A549 (cell line): Measurements from ENCODE around the gene TGFBR3. TPM values are rescaled to one million over a fixed set of nuclear protein-coding genes. Genes with fewer than 3 reads are reported as not detected.

Experiments
- ATAC-seq, 2 experiments: fragments of 200-7000 bp in 1 of 2; fragments of >200 bp in 1 of 2; cut with Nextera tagmentation in 1 of 2; cut with Tn5 transposase in 1 of 2; 3 replicates each; pipeline versions ENCODE4 v1.8.0 to v1.9.1; 2018 to 2020; ENCODE audit warnings: mild to moderate bottlenecking in 1 of 2, moderate library complexity in 1 of 2
- CTCF ChIA-PET: fragments of 300-600 bp; sonication (Branson Sonifier 250); formaldehyde crosslinking; extraction: SDS; loops from one replicate; lab custom pipeline; 2021; ENCODE audit warnings: antibody characterized with exemption, inconsistent platforms; lab: Yijun Ruan, JAX
- POLR2A ChIA-PET: fragments of 350-600 bp; formaldehyde crosslinking; extraction: SDS; loops from one replicate; lab custom pipeline; 2021; ENCODE audit warnings: antibody characterized with exemption, inconsistent platforms; lab: Yijun Ruan, JAX
- DNase-seq, 2 experiments: peaks; one replicate each; pipeline versions ENCODE4 v3.0.0 to v3.0.0-alpha.2; 2011 to 2016; ENCODE audit warnings: low read depth in 1 of 2, low spot score in 1 of 2
- FAIRE-seq: peaks from 2 replicates; lab custom pipeline; 2011; peaks lifted over from hg19 to GRCh38; lab: Jason Lieb, UNC
- H3K27ac ChIP-seq, 2 experiments: fragments of >200 bp; sonication (Bioruptor Twin); formaldehyde crosslinking; 3 replicates each; pipeline ENCODE4 v1.5.1; 2016 to 2017
- H3K4me1 ChIP-seq: fragments of >200 bp; sonication (Bioruptor Twin); formaldehyde crosslinking; 3 replicates; pipeline ENCODE4 v1.6.1; 2016
- H3K4me2 ChIP-seq: fragments of >200 bp; sonication (Bioruptor Twin); formaldehyde crosslinking; 3 replicates; pipeline ENCODE4 v1.6.1; 2016
- H3K4me3 ChIP-seq: fragments of >200 bp; sonication (Bioruptor Twin); formaldehyde crosslinking; 3 replicates; pipeline ENCODE4 v1.5.1; 2016
- H3K9me3 ChIP-seq: fragments of >200 bp; sonication (Bioruptor Twin); formaldehyde crosslinking; 3 replicates; pipeline ENCODE4 v1.6.1; 2016
- CEBPB ChIP-seq, 2 experiments: fragments of >200 bp in 1 of 2; sonication (Bioruptor Twin) in 1 of 2; formaldehyde crosslinking in 1 of 2; IDR thresholded peaks; 2 replicates each; pipeline ENCODE4 v1.6.1; 2012 to 2016
- CTCF ChIP-seq: fragments of >200 bp; sonication (Bioruptor Twin); formaldehyde crosslinking; IDR thresholded peaks from 3 replicates; pipeline ENCODE4 v1.5.1; 2016
- EHMT2 ChIP-seq: fragments of 200-600 bp; sonication (generic); IDR thresholded peaks from 2 replicates; pipeline ENCODE4 v1.6.1; 2016; ENCODE audit warnings: antibody characterized with exemption, low read depth, mild to moderate bottlenecking, moderate library complexity
- HOXA7 ChIP-seq: fragments of 250-450 bp; sonication (Bioruptor Pico); IDR thresholded peaks from 2 replicates; pipeline ENCODE4 v1.5.0; 2020; ENCODE audit warnings: mild to moderate bottlenecking, moderate library complexity
- JUN ChIP-seq, 2 experiments: fragments of >200 bp; sonication (Bioruptor Twin); formaldehyde crosslinking; IDR thresholded peaks; 2 replicates in 1 of 2; 3 replicates in 1 of 2; pipeline ENCODE4 v1.6.1; 2016 to 2017
- JUNB ChIP-seq: fragments of >200 bp; sonication (Bioruptor Twin); formaldehyde crosslinking; IDR thresholded peaks from 2 replicates; pipeline ENCODE4 v1.6.1; 2016
- KDM1A ChIP-seq: fragments of 200-600 bp; sonication (generic); IDR thresholded peaks from 2 replicates; pipeline ENCODE4 v1.6.1; 2016; ENCODE audit warnings: low read depth, mild to moderate bottlenecking
- MAZ ChIP-seq: fragments of 150-350 bp; IDR thresholded peaks from 2 replicates; pipeline ENCODE4 v1.6.1; 2014; ENCODE audit warnings: antibody characterized with exemption, low read depth, low read length, borderline replicate concordance
- MYC ChIP-seq: IDR thresholded peaks from 2 replicates; pipeline ENCODE4 v1.6.1; 2012; ENCODE audit warnings: mild to moderate bottlenecking, inconsistent platforms, low read length, improper control_type of control experiment, borderline replicate concordance
- NR3C1 ChIP-seq: fragments of >200 bp; sonication (Bioruptor Twin); formaldehyde crosslinking; IDR thresholded peaks from 3 replicates; pipeline ENCODE4 v1.6.1; 2017
- POLR2A ChIP-seq: IDR thresholded peaks from 2 replicates; pipeline ENCODE4 v1.6.1; 2012; ENCODE audit warnings: mild to moderate bottlenecking, low read length
- POLR2AphosphoS2 ChIP-seq: conservative IDR thresholded peaks from 2 replicates; pipeline ENCODE4 v1.6.1; 2012; ENCODE audit warnings: low read length, improper control_type of control experiment, inconsistent platforms
- RAD21 ChIP-seq, 2 experiments: fragments of >200 bp in 1 of 2; sonication (Bioruptor Twin) in 1 of 2; formaldehyde crosslinking in 1 of 2; IDR thresholded peaks in 1 of 2; conservative IDR thresholded peaks in 1 of 2; 2 replicates in 1 of 2; 3 replicates in 1 of 2; pipeline ENCODE4 v1.6.1; 2012 to 2018; ENCODE audit warnings: inconsistent platforms in 1 of 2
- RARB ChIP-seq: fragments of 250-450 bp; sonication (Bioruptor Pico); IDR thresholded peaks from 2 replicates; pipeline ENCODE4 v1.8.0; 2021; ENCODE audit warnings: mild to moderate bottlenecking, moderate library complexity
- REST ChIP-seq: fragments of 200-600 bp; sonication (generic); IDR thresholded peaks from 2 replicates; pipeline ENCODE4 v1.6.1; 2016; ENCODE audit warnings: antibody characterized with exemption, mild to moderate bottlenecking, moderate library complexity
- SMC3 ChIP-seq: fragments of >200 bp; sonication (Bioruptor Twin); formaldehyde crosslinking; IDR thresholded peaks from 3 replicates; pipeline ENCODE4 v1.6.1; 2018; ENCODE audit warnings: inconsistent platforms
- SREBF2 ChIP-seq: fragments of 450-650 bp; IDR thresholded peaks from 2 replicates; pipeline ENCODE4 v1.6.1; 2014; ENCODE audit warnings: mild to moderate bottlenecking, moderate library complexity
- ZC3H11A ChIP-seq: fragments of 450-650 bp; IDR thresholded peaks from 2 replicates; pipeline ENCODE4 v1.6.1; 2014; ENCODE audit warnings: antibody characterized with exemption, mild to moderate bottlenecking
- ZFP36 ChIP-seq: fragments of 450-650 bp; IDR thresholded peaks from 2 replicates; pipeline ENCODE4 v1.6.1; 2014; ENCODE audit warnings: borderline replicate concordance; ENCODE audit not compliant: partially characterized antibody
- ZSCAN20 ChIP-seq: fragments of 250-450 bp; sonication (Bioruptor Pico); IDR thresholded peaks from 2 replicates; pipeline ENCODE4 v1.8.0; 2022; ENCODE audit warnings: mild to moderate bottlenecking, moderate library complexity
- WGBS: methylation state at CpG from one replicate; pipeline ENCODE4 v1.1.6; 2017; ENCODE audit errors: missing lambda C conversion rate; 5-methylcytosine and 5-hydroxymethylcytosine counted together
- polyA plus RNA-seq, 4 experiments: library from polyadenylated mRNA; depleted of rRNA in 3 of 4; stranded (reverse); fragments of >200 nt; fragmentation: RNase III in 1 of 4; extraction: RNeasy Plus Mini Kit Qiagen cat#74134 plus additional on column Dnase treatment in 1 of 4; gene quantifications; 2 replicates in 3 of 4; 3 replicates in 1 of 4; pipeline ENCODE4 v1.2.3, GENCODE V29; 2011 to 2017
- TF ChIP-seq, protein P1 (sequence below): fragments of 150-350 bp; IDR thresholded peaks from 2 replicates; pipeline ENCODE4 v1.6.1; 2014; ENCODE audit warnings: low read depth, mild to moderate bottlenecking, low read length

Gene TGFBR3
- polyA plus RNA-seq, 2 of the 4 experiments (the other 2 are of a cell fraction): 5.0 to 8.9 TPM

DNA sequence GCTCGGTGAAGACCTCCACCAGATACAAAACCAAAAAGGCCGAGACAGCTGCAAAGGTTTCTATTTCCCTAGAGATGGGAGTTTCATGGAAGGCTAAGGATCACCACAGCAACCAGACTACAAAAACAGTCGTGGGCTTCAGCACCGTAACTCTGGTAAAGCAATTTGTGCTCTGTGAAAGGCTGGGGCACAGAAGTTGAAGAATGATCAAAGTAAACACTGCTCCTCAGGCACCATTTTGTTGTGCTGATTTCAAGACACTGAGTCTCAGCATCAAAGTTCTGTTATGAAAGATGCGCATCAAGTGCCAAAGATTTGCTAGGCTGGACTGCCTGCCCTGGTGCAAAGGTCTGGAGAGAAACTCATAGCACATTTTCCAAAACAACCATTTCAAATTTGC is 116.2 kb downstream of the TGFBR3 start:
- POLR2A ChIA-PET: no interaction called here
- WGBS: 87% methylated on average over 5 of the region's 5 CpGs
- ATAC-seq: no peak

GRCh38 chr1:91768786-91769725 is 116.9 kb downstream of the TGFBR3 start:
- Histone ChIP-seq H3K4me1 (peaks cover 4% of the 10 kb centered on the region; the same call in 2 of the 3 replicates), H3K4me3 (no peak overlapping the region), H3K27ac (no peak overlapping the region), H3K9me3 (no peaks in the 10 kb centered on the region), H3K4me2 (no peak overlapping the region)
- DNase-seq (no peak), ATAC-seq (no peak), FAIRE-seq (no peak)
- POLR2A ChIA-PET: no interaction called here
- TF ChIP-seq CTCF (no peak), MAZ (no peak), CEBPB (IDR thresholded peaks at IDR 0.05) (no peak), JUN (IDR thresholded peaks at IDR 0.05) (no peak), MYC (no peak)
- CTCF ChIA-PET: no interaction called here
- WGBS: 82% methylated on average over 9 of the region's 9 CpGs

More for the DNA sequence above, 116.2 kb downstream of the TGFBR3 start:
- no peak overlapping the region for H3K27ac ChIP-seq
- DNase-seq (no peak), FAIRE-seq (no peak)
- H3K4me2 ChIP-seq: no peak overlapping the region
- no peak overlapping the region for H3K4me3 ChIP-seq
- H3K9me3 ChIP-seq: no peaks in the 10 kb centered on the region
- H3K4me1 ChIP-seq: peaks cover 4% of the 10 kb centered on the region; the same call in 2 of the 3 replicates
- no peak for TF ChIP-seq POLR2A
- no peak for TF ChIP-seq HOXA7
- TF ChIP-seq RAD21 (conservative IDR thresholded peaks at IDR 0.05 in 1 of 2, IDR thresholded peaks at IDR 0.05 in 1 of 2): no peak
- no peak for TF ChIP-seq CTCF
- TF ChIP-seq REST: no peak
- TF ChIP-seq SREBF2: no peak
- no peak for TF ChIP-seq POLR2AphosphoS2
- TF ChIP-seq RARB (CRISPR knock-in tag): no peak
- TF ChIP-seq JUN (IDR thresholded peaks at IDR 0.05): no peak
- TF ChIP-seq JUNB: no peak
- no peak for TF ChIP-seq ZC3H11A
- TF ChIP-seq ZSCAN20: no peak
- no peak for TF ChIP-seq KDM1A
- TF ChIP-seq ZFP36: no peak
- TF ChIP-seq NR3C1: no peak
- TF ChIP-seq CEBPB (IDR thresholded peaks at IDR 0.05): no peak
- TF ChIP-seq, protein P1, sequence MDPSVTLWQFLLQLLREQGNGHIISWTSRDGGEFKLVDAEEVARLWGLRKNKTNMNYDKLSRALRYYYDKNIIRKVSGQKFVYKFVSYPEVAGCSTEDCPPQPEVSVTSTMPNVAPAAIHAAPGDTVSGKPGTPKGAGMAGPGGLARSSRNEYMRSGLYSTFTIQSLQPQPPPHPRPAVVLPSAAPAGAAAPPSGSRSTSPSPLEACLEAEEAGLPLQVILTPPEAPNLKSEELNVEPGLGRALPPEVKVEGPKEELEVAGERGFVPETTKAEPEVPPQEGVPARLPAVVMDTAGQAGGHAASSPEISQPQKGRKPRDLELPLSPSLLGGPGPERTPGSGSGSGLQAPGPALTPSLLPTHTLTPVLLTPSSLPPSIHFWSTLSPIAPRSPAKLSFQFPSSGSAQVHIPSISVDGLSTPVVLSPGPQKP: no peak
- TF ChIP-seq SMC3: no peak
- no peak for TF ChIP-seq EHMT2
- CTCF ChIA-PET: no interaction called here
